Dedifferentiated amniotic fluid mesenchymal stem cell (primary cell): ENCODE results near the gene ZNF484.
"Not testable (repeated sequence)": the region's sequence is repeated elsewhere in the genome, so short reads cannot be mapped to it uniquely, and the experiment has no call there.

Experiments used
- DNase-seq: peaks from one replicate; pipeline ENCODE4 v3.0.0-alpha.2; 2016; ENCODE audit errors: extremely low spot score

Gene ZNF484

GRCh38 chr9:92877531-92878430 is at the start of gene ZNF484:
ZNF484 (minus strand) TSS chr9:92878038; CDS start chr9:92875029, 3,009 bp downstream.
- DNase-seq: peak; percentile 96

- DNase-seq: no peak
Measured at GRCh38 chr9:92920437-92920836, 42.6 kb upstream of the ZNF484 start.

GRCh38 chr9:92917176-92917800 is 39.5 kb upstream of the ZNF484 start:
- DNase-seq: no peak

- DNase-seq: no peak
Measured at GRCh38 chr9:92911511-92912475, 34.0 kb upstream of the ZNF484 start.

- not testable (repeated sequence) for DNase-seq
Measured at GRCh38 chr9:92905137-92905536, 27.3 kb upstream of the ZNF484 start.

- no peak for DNase-seq
Measured at GRCh38 chr9:92897323-92897722, 19.5 kb upstream of the ZNF484 start.

- no peak for DNase-seq
Measured at GRCh38 chr9:92895812-92896436, 18.1 kb upstream of the ZNF484 start.

- no peak for DNase-seq
Measured at GRCh38 chr9:92894711-92895362, 17.0 kb upstream of the ZNF484 start.

GRCh38 chr9:92893916-92894610 is 16.2 kb upstream of the ZNF484 start:
- not testable (repeated sequence) for DNase-seq

- not testable (repeated sequence) for DNase-seq
Measured at GRCh38 chr9:92892276-92892675, 14.4 kb upstream of the ZNF484 start.

- DNase-seq: no peak
Measured at GRCh38 chr9:92890761-92891160, 12.9 kb upstream of the ZNF484 start.

- no peak for DNase-seq
Measured at GRCh38 chr9:92887880-92888338, 10.1 kb upstream of the ZNF484 start.

- DNase-seq: not testable (repeated sequence)
Measured at GRCh38 chr9:92886846-92887610, 9.2 kb upstream of the ZNF484 start.

GRCh38 chr9:92883666-92884405 is 6.0 kb upstream of the ZNF484 start:
- DNase-seq: not testable (repeated sequence)

- no peak for DNase-seq
Measured at GRCh38 chr9:92882276-92882675, 4.4 kb upstream of the ZNF484 start.

GRCh38 chr9:92875373-92875772 is 2.5 kb downstream of the ZNF484 start:
- DNase-seq: no peak

- DNase-seq: no peak
Measured at GRCh38 chr9:92870289-92870688, 7.5 kb downstream of the ZNF484 start.

- DNase-seq: not testable (repeated sequence)
Measured at GRCh38 chr9:92866600-92866999, 11.2 kb downstream of the ZNF484 start.

- no peak for DNase-seq
Measured at GRCh38 chr9:92864152-92864551, 13.7 kb downstream of the ZNF484 start.
